ENCODE data around the gene KMO.

- TF ChIP-seq CTCF (IDR thresholded peaks at IDR 0.05) (no peak), POLR2A (IDR thresholded peaks at IDR 0.05) (no peak)
Measured at GRCh38 chr1:241533326-241534115, 1.3 kb downstream of the KMO start.
